Endometrium (tissue), 2 donors: ENCODE data around the gene SYNPO2.
"Not testable (repeated sequence)": the region's sequence is repeated elsewhere in the genome, so short reads cannot be mapped to it uniquely, and the experiment has no call there.

Experiments used
- FAIRE-seq: peaks from 2 replicates; lab custom pipeline; 2012; peaks lifted over from hg19 to GRCh38; lab: Jason Lieb, UNC
- donor health status: control.
- donor health status: control.

SYNPO2 gene, protein sequence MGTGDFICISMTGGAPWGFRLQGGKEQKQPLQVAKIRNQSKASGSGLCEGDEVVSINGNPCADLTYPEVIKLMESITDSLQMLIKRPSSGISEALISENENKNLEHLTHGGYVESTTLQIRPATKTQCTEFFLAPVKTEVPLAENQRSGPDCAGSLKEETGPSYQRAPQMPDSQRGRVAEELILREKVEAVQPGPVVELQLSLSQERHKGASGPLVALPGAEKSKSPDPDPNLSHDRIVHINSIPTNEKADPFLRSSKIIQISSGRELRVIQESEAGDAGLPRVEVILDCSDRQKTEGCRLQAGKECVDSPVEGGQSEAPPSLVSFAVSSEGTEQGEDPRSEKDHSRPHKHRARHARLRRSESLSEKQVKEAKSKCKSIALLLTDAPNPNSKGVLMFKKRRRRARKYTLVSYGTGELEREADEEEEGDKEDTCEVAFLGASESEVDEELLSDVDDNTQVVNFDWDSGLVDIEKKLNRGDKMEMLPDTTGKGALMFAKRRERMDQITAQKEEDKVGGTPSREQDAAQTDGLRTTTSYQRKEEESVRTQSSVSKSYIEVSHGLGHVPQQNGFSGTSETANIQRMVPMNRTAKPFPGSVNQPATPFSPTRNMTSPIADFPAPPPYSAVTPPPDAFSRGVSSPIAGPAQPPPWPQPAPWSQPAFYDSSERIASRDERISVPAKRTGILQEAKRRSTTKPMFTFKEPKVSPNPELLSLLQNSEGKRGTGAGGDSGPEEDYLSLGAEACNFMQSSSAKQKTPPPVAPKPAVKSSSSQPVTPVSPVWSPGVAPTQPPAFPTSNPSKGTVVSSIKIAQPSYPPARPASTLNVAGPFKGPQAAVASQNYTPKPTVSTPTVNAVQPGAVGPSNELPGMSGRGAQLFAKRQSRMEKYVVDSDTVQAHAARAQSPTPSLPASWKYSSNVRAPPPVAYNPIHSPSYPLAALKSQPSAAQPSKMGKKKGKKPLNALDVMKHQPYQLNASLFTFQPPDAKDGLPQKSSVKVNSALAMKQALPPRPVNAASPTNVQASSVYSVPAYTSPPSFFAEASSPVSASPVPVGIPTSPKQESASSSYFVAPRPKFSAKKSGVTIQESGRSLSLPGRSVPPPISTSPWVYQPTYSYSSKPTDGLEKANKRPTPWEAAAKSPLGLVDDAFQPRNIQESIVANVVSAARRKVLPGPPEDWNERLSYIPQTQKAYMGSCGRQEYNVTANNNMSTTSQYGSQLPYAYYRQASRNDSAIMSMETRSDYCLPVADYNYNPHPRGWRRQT

DNA sequence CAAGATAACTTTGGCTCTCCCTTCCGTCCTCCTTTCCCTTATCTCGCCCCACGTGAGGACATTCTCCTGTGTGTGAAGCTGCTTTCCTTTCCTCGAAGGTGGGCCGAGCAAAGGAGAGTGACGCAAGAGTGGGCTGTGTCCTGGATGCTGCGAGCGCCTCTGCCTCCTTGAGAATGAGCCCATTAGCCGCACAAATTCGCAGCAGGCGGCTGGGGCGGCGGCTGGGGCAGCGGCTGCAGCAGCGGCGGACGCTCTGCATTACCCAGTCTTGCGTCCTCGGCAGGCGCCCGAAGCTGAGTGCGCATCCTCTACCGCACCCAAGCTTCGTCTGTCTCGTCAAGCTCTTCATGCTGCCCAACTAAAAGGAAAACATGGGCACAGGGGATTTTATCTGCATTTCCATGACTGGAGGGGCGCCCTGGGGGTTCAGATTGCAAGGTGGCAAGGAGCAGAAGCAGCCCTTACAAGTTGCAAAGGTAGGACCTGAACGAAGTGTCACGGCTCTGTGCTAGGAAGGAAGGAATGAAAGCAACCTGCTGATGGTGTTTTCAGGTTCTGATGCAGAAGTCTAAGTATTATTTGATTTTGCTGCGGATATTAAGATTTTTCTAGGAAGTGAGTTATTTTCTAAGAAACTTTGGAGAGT is at the start of gene SYNPO2:
Gene SYNPO2, plus strand, starts transcription at position 189 of the 646 bp plus-strand sequence. Its CDS starts 183 bp downstream, at position 372.
- FAIRE-seq, result no peak

DNA sequence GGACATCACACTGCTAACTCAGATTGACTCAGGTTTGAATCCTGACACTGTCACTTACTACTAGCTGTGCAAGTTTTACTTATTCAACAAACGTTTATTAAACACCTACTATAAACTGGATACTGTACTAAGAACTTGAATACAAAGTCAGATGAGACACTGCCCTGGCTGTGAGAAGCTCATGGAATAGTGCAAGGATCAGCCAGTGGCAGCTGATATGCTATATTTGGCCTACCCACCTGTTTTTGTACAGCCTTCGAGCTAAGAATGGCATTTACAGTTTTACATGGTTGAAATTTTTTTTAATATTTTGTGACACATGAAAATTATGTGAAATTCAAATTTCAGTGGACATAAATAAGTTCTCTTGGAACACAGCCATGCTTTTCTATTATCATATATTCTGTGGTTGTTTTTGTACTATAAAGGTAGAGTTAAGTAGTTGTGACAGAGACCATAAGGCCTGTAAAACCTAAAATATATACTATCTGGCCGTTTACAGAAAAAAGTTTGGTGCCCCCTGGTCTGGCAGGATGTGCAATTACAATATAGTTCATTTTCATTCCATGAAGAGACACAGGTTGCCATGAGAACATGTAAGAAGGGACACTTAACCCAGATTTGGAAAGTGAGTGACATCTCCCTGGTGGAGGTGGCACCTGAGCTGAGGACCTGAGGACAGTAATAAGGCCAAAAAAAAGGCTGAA is 49.3 kb upstream of the SYNPO2 start:
- FAIRE-seq, result no peak

DNA sequence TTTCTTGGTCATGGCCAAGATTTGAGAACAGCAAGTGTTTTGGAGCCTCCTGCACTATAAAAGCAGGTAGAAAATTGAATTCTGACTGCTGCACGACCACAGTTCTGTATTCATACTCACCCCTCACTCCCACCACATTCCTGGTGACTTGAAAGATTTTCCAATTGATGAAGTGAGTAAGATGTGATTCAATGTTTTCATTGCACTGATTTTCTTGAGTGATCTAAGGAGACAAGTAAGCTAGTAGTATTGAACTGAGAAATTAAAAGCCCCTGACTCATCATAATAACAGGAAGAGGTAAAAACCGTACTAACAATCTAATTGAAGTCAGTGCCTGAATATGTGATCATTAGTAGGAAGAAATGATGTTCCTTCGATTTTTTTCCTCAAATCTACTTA is 46.6 kb upstream of the SYNPO2 start:
- no peak for FAIRE-seq

DNA sequence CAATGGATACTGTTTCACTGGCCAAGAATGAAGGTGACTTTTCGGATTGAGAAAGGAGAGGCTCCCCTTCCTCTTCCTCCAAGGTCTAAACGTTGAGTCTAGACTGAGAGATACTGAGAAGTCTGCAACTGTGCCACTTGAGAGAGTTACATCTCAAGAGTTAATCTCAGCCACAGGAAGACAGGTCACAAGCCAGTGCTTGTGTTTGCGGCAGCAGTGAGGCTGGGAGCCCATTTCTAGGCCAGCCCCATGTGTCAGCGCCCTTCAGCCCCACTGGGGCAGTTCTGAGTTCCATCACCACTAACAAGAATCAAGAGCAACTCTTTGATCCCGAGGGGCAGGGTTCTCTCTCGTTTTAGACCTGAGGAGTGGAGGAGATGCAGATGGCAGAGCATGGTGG is 45.4 kb upstream of the SYNPO2 start:
- no peak for FAIRE-seq

DNA sequence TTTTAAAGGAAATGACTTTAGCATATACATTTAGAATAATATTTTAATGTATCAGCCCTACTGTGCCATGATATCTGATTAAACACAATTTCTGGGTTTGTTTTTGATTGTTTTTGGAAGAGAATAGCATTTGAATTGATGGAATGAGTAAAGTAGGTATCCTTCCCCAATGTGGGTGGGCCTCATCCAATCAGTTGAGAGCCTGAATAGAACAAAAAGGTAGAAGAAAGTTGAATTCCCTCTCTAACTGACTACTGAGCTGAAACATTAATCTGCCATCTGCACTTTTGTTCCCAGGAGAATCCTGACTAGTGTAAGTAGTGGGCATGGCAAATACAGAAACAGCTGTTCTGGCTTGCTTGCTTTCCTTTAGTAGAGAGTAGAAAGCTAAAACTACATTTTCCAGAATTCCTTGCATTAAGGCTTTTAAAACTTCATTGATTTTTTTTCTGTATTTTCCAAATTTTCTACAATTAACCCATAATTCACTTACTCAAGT is 43.1 kb upstream of the SYNPO2 start:
- no peak for FAIRE-seq

DNA sequence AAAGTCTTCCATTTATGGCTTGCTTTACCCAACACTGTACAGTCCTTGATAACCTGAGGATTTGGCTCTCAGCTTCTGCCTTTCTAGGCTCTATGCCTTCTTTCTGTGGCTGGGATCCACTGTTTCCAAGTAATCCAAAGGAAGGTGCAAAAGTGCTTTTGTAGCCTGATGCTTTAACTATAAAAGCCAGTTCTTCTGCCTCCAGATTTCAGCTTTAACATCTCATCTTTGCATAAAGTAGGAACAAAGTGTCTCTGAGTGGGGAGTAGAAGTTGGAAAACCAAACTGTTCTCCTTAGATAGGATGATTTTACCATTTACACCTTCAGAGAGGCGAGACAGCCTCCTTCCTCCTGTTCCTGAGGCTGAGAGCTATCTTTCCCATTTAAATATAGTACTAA is 41.7 kb upstream of the SYNPO2 start:
- FAIRE-seq, result no peak

DNA sequence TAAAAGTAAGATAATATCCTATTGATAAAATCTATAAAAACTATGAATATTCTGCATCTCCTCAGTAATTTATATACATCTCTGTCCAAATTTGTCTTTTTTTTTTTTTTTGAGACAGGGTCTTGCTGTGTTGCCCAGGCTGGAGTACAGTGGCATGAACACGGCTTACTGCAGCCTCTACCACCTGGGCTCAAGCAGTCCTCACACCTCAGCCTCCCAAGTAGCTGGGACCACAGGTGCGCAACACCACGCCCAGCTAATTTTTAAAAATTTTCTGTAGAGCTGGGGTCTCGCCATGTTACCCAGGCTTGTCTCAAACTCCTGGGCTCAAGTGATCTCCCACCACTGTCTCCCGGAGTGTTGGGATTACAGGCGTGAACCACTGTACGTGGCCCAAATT is 40.4 kb upstream of the SYNPO2 start:
- no peak for FAIRE-seq

DNA sequence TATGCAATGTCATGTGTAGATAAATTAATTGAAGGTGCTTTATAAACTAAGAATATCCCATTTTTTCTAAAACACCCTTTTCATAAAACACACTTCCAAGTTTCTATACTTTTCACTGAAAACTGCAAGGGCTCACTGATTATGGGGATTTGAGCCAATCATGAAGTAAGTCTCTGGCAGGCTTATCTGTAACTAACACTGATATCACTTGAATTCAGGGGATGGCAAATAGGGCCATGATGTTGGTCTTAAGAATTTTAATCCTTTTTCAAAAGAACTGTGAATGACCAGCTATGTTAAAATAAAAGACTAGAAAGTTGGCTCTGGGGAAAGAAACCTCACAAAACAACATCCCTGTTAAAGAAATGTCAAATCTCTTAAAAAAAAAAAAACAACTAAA is 39.8 kb upstream of the SYNPO2 start:
- FAIRE-seq, result no peak

DNA sequence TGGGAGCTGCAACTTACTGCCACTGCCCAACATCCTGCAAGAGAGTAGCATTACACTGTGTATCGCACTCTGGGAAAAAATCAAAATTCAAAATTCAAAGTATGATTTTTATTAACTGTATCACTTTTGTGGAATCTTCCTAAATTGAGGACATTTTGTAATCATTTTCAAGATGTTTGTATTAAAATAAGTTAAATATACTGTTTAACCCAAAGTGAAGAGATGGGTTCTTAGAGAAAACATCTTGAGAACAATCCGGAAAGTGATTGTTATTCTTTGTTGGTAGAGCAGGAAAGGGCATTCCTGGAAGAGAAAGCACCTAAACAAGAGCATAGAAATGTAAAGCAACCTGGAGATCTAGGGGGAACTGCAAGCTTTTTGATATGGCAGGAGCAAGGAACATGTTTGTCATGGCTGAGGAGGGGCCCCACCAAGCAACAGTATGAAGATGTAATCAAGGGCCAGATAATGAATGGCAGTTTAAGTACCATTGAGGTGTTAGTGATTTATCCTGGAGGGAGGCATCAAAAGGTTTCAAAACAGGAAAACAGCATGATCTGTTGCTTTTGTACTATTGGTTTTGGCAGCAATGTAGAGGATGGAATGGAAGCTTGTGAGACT is 38.7 kb upstream of the SYNPO2 start:
- no peak for FAIRE-seq

DNA sequence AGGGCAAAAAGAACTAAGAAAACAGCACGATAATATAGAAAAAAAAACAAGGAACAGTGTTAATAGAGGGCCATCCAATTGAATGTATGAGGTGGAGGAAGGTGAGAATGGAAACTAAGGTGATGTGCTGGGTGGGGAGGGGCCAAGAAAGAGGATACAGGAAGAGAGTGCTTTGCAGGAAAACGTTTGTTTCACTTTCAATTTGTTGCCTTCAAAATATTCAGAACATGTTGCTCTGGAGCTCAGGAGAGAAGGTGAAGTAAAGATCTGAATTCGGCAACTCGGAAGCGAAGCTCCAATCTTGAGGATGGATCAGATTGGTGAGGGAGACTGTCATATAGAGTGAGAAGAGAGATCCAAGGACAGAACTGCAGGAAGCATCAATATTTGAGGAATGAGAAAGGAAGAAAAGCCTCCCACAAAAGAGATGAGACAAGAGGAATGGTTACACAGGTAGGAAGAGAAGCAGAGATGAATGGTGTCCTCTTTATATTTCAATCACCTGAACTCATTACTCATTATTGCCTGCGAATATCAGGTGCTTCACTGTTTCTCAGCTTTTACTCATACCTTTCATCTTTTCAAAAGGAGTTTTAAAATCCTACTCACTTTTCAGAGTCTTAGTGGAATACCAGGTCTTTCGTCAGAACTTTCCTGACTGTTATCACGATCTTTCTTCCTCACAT is 38.0 kb upstream of the SYNPO2 start:
- no peak for FAIRE-seq

DNA sequence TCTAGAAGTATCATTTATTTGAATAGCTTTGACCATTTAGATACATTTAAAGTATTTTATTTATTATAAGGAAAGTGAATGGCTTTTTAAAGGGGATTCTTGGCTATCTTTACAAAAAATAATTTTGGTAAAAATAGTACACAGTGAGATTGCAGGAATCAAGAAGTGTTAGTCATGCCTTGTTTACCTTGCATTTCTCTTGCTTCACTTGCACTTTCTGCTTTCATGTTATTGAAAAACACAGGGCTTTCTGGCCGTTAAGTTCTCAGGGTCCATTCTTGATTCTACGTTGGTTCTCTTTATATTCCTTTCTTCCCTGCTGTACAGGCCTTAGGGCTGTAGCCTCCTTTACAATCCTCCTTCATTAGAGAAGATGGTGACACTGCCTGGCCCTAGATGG is 30.9 kb upstream of the SYNPO2 start:
- FAIRE-seq, result no peak

DNA sequence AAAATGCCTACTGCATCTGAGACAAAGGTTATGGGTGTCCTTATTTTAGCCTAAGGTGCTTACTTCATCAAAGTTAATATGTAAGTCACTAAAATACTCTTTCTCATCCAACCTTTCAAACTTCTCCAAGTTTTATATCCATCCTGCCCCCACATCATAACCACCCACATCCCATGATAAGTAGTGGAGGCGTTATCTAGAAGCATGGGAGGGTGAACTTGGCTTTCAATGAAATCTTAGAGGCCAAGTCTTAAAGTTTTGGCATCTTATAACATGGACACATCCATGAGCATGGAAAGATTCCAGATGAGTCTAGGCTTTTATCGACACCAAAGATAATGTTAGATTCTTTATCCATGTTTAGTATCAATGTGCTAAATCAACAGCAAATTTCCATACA is 29.9 kb upstream of the SYNPO2 start:
- FAIRE-seq, result no peak

DNA sequence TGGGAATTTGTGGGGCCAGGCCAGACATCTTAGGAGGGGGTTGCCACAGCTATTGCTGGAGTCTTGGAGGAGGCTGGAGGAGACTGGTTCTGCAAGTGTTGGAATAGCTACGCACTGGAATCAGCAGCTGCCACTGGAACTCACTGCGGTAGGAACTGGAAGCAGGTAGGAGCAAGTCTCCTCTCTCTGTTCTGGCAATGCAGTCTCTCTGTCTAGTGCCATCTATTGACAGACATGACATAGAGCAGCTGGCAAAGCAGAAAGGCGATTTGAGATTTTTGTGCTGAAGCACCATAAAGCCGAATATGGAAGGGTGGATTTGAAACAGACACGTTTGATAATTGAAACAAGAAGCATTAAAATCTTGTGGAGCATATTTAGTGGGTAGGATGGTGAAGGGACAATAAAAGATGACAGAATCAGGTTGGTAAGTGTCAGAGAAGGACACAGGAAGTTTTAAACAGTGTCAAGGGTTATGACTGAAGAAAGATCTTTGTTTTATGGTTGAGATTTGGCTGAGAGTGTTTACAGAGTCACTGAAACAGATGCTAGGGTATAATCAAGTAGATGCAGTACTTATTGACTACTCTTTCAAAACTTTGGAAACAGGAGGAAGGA is 23.5 kb upstream of the SYNPO2 start:
- FAIRE-seq, result peak; percentile 73

DNA sequence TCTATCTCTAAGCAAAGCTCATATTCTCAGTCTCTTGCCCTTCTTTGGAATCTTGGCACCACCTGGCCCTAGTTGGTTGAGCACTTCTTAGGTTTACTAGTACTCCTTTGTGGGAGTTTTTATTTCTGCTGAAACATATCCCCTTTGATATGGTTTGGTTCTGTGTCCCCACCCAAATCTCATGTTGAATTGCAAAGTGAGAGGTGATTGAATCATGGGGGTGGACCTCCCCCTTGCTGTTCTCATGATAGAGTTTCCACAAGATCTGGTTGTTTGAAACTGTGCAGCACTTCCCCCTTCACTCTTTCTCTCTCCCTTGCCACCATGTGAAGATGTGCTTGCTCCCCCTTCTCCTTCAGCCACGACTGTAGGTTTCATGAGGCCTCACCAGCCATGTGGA is 22.2 kb upstream of the SYNPO2 start:
- no peak for FAIRE-seq

DNA sequence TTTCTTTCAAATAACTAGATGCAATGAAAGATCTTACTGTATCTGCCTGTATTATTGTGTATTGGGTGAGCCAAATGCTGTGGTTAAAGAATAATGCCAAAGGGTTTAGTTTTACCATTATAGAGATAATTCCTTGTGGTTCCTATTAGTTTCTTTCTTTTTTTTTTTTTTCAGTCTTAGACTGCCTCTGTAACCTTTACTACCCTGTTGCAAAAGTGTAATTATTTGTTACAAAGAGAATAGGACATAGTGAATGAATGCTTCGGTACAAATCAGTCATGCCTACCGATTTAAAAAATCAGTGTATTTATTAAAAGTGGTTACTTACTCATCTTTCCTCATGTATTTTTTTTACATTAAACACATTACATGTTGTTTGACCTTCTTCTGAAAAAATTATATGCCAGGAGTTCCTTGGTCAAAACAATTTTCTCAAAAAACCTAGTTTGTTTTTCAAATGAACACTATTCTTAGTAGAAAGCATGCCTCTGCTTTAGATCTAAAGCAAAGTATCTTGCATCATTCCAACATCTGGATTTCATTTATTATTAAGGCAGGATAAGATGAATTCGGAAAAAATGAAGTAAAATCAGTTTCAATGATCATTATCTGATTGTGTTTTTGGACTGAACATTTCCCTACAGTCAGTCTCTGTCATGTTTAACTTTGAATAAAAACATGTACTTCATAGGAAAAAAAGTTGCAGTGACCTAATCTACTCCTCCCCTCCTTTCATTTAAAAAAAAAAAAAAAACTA is 21.2 kb upstream of the SYNPO2 start:
- peak; percentile 93 for FAIRE-seq

DNA sequence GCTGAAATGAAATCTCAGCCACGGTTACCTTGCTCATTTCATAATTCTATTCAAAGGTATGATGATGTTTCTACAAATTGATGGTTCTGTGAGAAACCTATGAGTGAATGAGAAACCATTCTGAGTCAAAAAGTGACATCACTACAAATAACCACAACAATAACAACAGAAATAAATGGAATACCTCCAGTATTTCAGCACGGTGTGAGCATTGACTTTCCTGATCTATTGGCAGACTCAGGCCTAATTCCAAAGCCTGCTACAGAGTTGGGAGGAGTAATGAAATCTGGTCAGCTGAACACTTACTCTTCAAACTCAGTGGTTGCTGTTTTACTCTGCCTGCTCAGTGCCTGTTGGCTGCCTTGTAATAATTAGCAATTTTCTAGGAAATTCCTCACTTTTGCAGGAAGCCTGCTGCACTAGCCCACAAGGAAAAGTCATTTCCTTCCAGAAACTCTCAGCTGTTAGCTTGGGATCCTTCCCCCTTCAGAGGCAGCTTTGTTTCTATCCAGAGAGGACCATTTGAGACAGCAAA is 18.8 kb upstream of the SYNPO2 start:
- no peak for FAIRE-seq

DNA sequence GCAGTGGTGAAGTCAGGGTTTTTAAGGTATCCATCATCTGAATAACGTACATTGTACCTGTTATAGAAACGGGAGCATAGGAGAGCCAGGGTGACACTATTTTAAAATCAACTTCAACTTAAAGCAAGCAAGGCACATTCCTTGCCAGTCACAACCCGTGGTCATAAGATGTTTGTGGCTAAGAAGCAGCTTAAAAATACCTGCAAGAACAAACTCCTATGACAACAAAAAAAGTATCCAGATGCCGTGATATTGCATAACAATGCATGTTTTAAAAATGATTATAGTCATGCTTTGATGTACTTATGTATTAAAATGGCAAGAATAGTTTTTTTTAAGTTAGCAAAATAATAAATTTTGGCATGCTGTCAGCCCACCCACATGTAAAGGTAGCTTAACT is 16.5 kb upstream of the SYNPO2 start:
- no peak for FAIRE-seq

DNA sequence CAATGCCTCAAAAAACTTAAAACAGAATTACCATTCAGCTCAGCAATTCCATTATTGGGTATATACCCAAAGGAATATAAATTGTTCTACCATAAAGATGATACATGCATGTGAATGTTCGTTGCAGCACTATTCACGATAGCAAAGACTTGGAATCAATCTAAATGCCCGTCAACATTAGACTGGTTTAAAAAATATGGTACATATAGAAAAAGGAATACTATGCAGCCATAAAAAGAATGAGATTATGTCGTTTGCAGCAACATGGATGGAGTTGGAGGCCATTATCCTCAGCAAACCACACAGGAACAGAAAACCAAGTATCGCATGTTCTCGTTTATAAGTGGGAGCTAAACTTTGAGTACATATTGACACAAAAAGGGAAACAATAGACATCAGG is 10.9 kb upstream of the SYNPO2 start:
- FAIRE-seq, result no peak

DNA sequence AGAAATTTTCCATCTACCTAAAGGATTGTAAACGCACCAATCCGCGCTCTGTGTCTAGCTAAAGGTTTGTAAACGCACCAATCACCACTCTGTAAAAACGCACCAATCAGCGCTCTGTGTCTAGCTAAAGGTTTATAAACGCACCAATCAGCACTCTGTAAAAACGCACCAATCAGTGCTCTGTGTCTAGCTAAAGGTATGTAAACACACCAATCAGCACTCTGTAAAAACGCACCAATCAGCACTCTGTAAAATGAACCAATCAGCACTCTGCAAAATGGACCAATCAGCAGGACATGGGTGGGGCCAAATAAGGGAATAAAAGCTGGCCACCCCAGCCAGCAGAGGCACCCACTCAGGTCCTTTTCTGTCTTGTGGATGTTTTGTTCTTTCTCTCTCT is 10.1 kb upstream of the SYNPO2 start:
- FAIRE-seq, result not testable (repeated sequence)
